RPMI7951 (cell line): Measurements from ENCODE around the gene SGSM2. TPM values are rescaled to one million over a fixed set of nuclear protein-coding genes. Genes with fewer than 3 reads are reported as not detected.

Source experiments
- DNase-seq: peaks from one replicate; pipeline ENCODE4 v3.0.0-alpha.2; 2012; ENCODE audit warnings: low read depth
- total RNA-seq: library from RNA; depleted of rRNA; stranded (reverse); fragments of >200 nt; shearing (Covaris generic); gene quantifications from 2 replicates; pipeline ENCODE4 v1.2.3, GENCODE V29; 2014; rRNA removed

Gene SGSM2
- total RNA-seq, 1 experiment from 2014 or later = 9.1 TPM

GRCh38 chr17:2423271-2423670, 86.0 kb downstream of the SGSM2 start:
- DNase-seq = no peak

- DNase-seq = no peak
Observed at GRCh38 chr17:2427215-2427614, 89.9 kb downstream of the SGSM2 start.

- DNase-seq = no peak
Observed at GRCh38 chr17:2427910-2428309, 90.6 kb downstream of the SGSM2 start.

Other genes starting within 250 kb of the SGSM2 start
- gene SMG6, start 33.7 kb upstream of the SGSM2 start, total RNA-seq = 23.4 and 26.1 TPM in 2 replicates
- 21.1 and 34.4 TPM in 2 replicates for gene SRR, start 33.6 kb upstream of the SGSM2 start, total RNA-seq
- gene TSR1, start 1.0 kb upstream of the SGSM2 start, total RNA-seq = 51.5 and 52.8 TPM in 2 replicates
- 2.4 and 2.7 TPM in 2 replicates for gene MNT, start 63.6 kb downstream of the SGSM2 start, total RNA-seq
- gene METTL16, start 174.4 kb downstream of the SGSM2 start, total RNA-seq = 19.1 and 23.3 TPM in 2 replicates